SK-N-SH treated with all-trans-retinoic acid at 6 μM for 48 hours (cell line): Measurements from ENCODE around the gene INCENP.

Experiments used
- OSR1 ChIP-seq: fragments of 250-450 bp; sonication (Bioruptor Pico); IDR thresholded peaks from 2 replicates; pipeline ENCODE4 v1.8.0; 2022; ENCODE audit warnings: moderate library complexity, mild to moderate bottlenecking, inconsistent platforms
- RARB ChIP-seq: fragments of 250-450 bp; sonication (Bioruptor Pico); IDR thresholded peaks from 2 replicates; pipeline ENCODE4 v1.8.0; 2021; ENCODE audit warnings: mild to moderate bottlenecking, moderate library complexity
- ZFP3 ChIP-seq: fragments of 250-450 bp; sonication (Bioruptor Pico); IDR thresholded peaks from 2 replicates; pipeline ENCODE4 v1.5.0; 2020; ENCODE audit warnings: mild to moderate bottlenecking, moderate library complexity
- TF ChIP-seq, protein P1 (sequence below): fragments of 250-450 bp; sonication (Bioruptor Pico); IDR thresholded peaks from 2 replicates; pipeline ENCODE4 v1.5.1; 2020; ENCODE audit warnings: low read depth, mild to moderate bottlenecking, moderate library complexity
- TF ChIP-seq, protein P2 (sequence below): fragments of 250-450 bp; sonication (Bioruptor Pico); IDR thresholded peaks from 2 replicates; pipeline ENCODE4 v1.5.0; 2020; ENCODE audit warnings: mild to moderate bottlenecking, moderate library complexity
- TF ChIP-seq, protein P3 (sequence below): fragments of 250-450 bp; sonication (Bioruptor Pico); IDR thresholded peaks from 2 replicates; pipeline ENCODE4 v1.8.0; 2020; ENCODE audit warnings: mild to moderate bottlenecking, moderate library complexity, borderline replicate concordance

DNA sequence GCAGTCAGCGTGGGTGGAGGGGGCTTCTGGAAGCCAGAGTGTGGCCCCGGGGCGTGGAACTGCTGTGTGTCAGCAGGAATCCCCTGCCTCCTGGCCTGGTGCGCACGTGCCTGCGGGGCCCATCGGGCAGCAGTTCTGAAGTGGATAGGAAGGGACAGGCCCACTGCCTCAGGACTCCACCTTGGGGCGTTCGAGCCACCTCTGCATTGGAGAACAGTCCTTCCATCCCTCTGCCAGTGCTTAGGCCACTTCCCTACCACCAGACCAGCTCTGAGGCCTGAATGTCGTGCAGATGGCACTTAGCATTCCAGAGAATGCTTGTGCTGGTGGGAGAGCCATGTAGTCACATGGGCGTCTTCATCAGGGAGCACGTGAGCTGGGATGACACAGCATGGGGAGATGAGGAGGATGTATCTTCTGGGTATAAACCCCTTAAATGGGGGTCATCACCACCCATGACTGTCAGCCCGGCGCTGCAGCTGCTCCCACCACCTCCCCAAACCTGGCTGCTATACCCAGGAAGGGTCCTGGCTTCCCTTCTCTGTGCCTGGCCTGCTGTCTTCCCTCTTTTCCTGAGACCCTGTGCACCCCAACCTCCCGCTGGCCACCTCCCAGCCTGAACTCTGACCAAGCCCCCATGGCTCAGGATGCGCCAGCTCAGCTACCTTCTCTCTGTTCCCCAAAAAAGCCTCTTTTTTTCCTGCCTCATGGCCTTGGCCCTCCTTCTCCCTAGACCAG is 9.7 kb downstream of the INCENP start:
- TF ChIP-seq, protein P1, sequence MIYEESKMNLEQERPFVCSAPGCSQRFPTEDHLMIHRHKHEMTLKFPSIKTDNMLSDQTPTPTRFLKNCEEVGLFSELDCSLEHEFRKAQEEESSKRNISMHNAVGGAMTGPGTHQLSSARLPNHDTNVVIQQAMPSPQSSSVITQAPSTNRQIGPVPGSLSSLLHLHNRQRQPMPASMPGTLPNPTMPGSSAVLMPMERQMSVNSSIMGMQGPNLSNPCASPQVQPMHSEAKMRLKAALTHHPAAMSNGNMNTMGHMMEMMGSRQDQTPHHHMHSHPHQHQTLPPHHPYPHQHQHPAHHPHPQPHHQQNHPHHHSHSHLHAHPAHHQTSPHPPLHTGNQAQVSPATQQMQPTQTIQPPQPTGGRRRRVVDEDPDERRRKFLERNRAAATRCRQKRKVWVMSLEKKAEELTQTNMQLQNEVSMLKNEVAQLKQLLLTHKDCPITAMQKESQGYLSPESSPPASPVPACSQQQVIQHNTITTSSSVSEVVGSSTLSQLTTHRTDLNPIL (CRISPR knock-in tag), result no peak
- no peak for TF ChIP-seq OSR1 (CRISPR knock-in tag)
- TF ChIP-seq, protein P2, sequence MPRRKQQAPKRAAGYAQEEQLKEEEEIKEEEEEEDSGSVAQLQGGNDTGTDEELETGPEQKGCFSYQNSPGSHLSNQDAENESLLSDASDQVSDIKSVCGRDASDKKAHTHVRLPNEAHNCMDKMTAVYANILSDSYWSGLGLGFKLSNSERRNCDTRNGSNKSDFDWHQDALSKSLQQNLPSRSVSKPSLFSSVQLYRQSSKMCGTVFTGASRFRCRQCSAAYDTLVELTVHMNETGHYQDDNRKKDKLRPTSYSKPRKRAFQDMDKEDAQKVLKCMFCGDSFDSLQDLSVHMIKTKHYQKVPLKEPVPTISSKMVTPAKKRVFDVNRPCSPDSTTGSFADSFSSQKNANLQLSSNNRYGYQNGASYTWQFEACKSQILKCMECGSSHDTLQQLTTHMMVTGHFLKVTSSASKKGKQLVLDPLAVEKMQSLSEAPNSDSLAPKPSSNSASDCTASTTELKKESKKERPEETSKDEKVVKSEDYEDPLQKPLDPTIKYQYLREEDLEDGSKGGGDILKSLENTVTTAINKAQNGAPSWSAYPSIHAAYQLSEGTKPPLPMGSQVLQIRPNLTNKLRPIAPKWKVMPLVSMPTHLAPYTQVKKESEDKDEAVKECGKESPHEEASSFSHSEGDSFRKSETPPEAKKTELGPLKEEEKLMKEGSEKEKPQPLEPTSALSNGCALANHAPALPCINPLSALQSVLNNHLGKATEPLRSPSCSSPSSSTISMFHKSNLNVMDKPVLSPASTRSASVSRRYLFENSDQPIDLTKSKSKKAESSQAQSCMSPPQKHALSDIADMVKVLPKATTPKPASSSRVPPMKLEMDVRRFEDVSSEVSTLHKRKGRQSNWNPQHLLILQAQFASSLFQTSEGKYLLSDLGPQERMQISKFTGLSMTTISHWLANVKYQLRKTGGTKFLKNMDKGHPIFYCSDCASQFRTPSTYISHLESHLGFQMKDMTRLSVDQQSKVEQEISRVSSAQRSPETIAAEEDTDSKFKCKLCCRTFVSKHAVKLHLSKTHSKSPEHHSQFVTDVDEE (CRISPR knock-in tag), result no peak
- no peak for TF ChIP-seq ZFP3 (CRISPR knock-in tag)
- TF ChIP-seq RARB, result no peak
- TF ChIP-seq, protein P3, sequence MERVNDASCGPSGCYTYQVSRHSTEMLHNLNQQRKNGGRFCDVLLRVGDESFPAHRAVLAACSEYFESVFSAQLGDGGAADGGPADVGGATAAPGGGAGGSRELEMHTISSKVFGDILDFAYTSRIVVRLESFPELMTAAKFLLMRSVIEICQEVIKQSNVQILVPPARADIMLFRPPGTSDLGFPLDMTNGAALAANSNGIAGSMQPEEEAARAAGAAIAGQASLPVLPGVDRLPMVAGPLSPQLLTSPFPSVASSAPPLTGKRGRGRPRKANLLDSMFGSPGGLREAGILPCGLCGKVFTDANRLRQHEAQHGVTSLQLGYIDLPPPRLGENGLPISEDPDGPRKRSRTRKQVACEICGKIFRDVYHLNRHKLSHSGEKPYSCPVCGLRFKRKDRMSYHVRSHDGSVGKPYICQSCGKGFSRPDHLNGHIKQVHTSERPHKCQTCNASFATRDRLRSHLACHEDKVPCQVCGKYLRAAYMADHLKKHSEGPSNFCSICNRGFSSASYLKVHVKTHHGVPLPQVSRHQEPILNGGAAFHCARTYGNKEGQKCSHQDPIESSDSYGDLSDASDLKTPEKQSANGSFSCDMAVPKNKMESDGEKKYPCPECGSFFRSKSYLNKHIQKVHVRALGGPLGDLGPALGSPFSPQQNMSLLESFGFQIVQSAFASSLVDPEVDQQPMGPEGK, result no peak
